GM12878 (cell line): ENCODE data around the gene ACSF3. TPM values are rescaled to one million over a fixed set of nuclear protein-coding genes. Genes with fewer than 3 reads are reported as not detected.

Source experiments
- BCL11A ChIP-seq: IDR thresholded peaks from 2 replicates; pipeline ENCODE4 v1.6.1; 2011; ENCODE audit warnings: low read depth, low read length
- CBFB ChIP-seq: IDR thresholded peaks from 2 replicates; pipeline ENCODE4 v1.6.1; 2016; ENCODE audit warnings: antibody characterized with exemption, low read depth
- CHD4 ChIP-seq: fragments of 200-600 bp; sonication (generic); IDR thresholded peaks from 2 replicates; pipeline ENCODE4 v1.6.1; 2016; ENCODE audit warnings: mild to moderate bottlenecking
- FOS ChIP-seq: IDR thresholded peaks from 3 replicates; pipeline ENCODE4 v1.6.1; 2011; ENCODE audit warnings: borderline replicate concordance; ENCODE audit not compliant: insufficient read length; ENCODE audit errors: extremely low read depth
- GATAD2B ChIP-seq: fragments of 450-650 bp; conservative IDR thresholded peaks from 2 replicates; pipeline ENCODE4 v1.6.1; 2017; ENCODE audit warnings: low read depth, mild to moderate bottlenecking, moderate library complexity
- HDAC6 ChIP-seq: fragments of 200-600 bp; sonication (generic); IDR thresholded peaks from one replicate; pipeline ENCODE4 v1.8.0; 2017; ENCODE audit warnings: antibody characterized with exemption; ENCODE audit not compliant: unreplicated experiment
- MAX ChIP-seq: IDR thresholded peaks from 2 replicates; pipeline ENCODE4 v1.6.1; 2012; ENCODE audit warnings: low read depth, low read length, improper control_type of control experiment
- MEF2B ChIP-seq: fragments of 450-650 bp; IDR thresholded peaks from 2 replicates; pipeline ENCODE4 v1.6.1; 2018; ENCODE audit warnings: mild to moderate bottlenecking, moderate library complexity; ENCODE audit not compliant: partially characterized antibody, poor library complexity, severe bottlenecking
- MLLT1 ChIP-seq: fragments of 450-650 bp; IDR thresholded peaks from 2 replicates; pipeline ENCODE4 v1.6.1; 2016; ENCODE audit warnings: mild to moderate bottlenecking
- NR2C1 ChIP-seq: fragments of 450-650 bp; IDR thresholded peaks from 2 replicates; pipeline ENCODE4 v1.6.1; 2017; ENCODE audit warnings: antibody characterized with exemption, mild to moderate bottlenecking, moderate library complexity
- PAX8 ChIP-seq: fragments of 450-650 bp; IDR thresholded peaks from 2 replicates; pipeline ENCODE4 v1.6.1; 2017; ENCODE audit warnings: mild to moderate bottlenecking, moderate library complexity
- PRDM15 ChIP-seq: fragments of 450-650 bp; formaldehyde crosslinking; IDR thresholded peaks from 2 replicates; pipeline ENCODE4 v1.4.0; 2020; ENCODE audit warnings: mild to moderate bottlenecking, moderate library complexity
- STAT1 ChIP-seq: fragments of 450-650 bp; conservative IDR thresholded peaks from 2 replicates; pipeline ENCODE4 v1.6.1; 2014; ENCODE audit warnings: antibody characterized with exemption, mild to moderate bottlenecking
- TAF1 ChIP-seq: IDR thresholded peaks from 2 replicates; pipeline ENCODE4 v1.6.1; 2011; ENCODE audit warnings: mild to moderate bottlenecking, low read depth, low read length, borderline replicate concordance
- TCF7 ChIP-seq: IDR thresholded peaks from 2 replicates; pipeline ENCODE4 v1.6.1; 2014; ENCODE audit warnings: antibody characterized with exemption, borderline replicate concordance
- ZNF207 ChIP-seq: fragments of 450-650 bp; IDR thresholded peaks from 2 replicates; pipeline ENCODE4 v1.6.1; 2014; ENCODE audit warnings: antibody characterized with exemption, mild to moderate bottlenecking, borderline replicate concordance
- ZNF622 ChIP-seq: fragments of 450-650 bp; IDR thresholded peaks from 2 replicates; pipeline ENCODE4 v1.6.1; 2017; ENCODE audit warnings: mild to moderate bottlenecking, inconsistent platforms
- ZNF687 ChIP-seq: fragments of 450-650 bp; IDR thresholded peaks from 2 replicates; pipeline ENCODE4 v1.6.1; 2017; ENCODE audit warnings: mild to moderate bottlenecking, moderate library complexity
- polyA plus RNA-seq, 11 experiments: library from polyadenylated mRNA; depleted of rRNA in 4 of 11; unstranded in 6 of 11; stranded (reverse) in 5 of 11; fragments of >200 nt; fragmentation: Nextera tagmentation in 4 of 11; fragmentation: Illumina TruSeq in 1 of 11; extraction: Ambion mirVana in 4 of 11; extraction: Trizol in 1 of 11; gene quantifications; 1 replicate in 1 of 11; 2 replicates in 10 of 11; pipeline versions ENCODE4 v1.2.1 to v1.2.3, GENCODE V29; 2011 to 2016; ENCODE audit warnings: inconsistent platforms in 2 of 11, missing spikeins in 2 of 11, low read depth in 1 of 11
- total RNA-seq, 4 experiments: library from RNA; depleted of rRNA in 3 of 4; stranded (reverse); fragments of >200 nt in 3 of 4; fragmentation: Illumina TruSeq in 1 of 4; extraction: Trizol in 1 of 4; gene quantifications; 2 replicates each; pipeline versions ENCODE4 v1.2.1 to v1.2.3, GENCODE V29; 2013 to 2021
- TF ChIP-seq, protein P1 (sequence below): fragments of 450-650 bp; IDR thresholded peaks from 2 replicates; pipeline ENCODE4 v1.6.1; 2017; ENCODE audit warnings: mild to moderate bottlenecking

ACSF3 gene
- total and polyA plus RNA-seq, 10 of the 15 experiments (the other 5 are each of a cell fraction or from before 2014, with no cell fraction given) = 1.0 to 44.4 (median 25.8) TPM

- TF ChIP-seq TCF7 (no peak), NR2C1 (no peak), GATAD2B (no peak), MEF2B (peak; percentile 72), ZNF687 (no peak), TAF1 (no peak), ZNF207 (no peak), MLLT1 (no peak), PAX8 (no peak), PRDM15 (no peak), STAT1 (no peak), MAX (no peak), ZNF622 (no peak), FOS (no peak), HDAC6 (no peak), CBFB (no peak), BCL11A (0 out of 2 replicates have a peak, but pooled peaks have one; percentile 24), CHD4 (no peak)
- TF ChIP-seq, protein P1, sequence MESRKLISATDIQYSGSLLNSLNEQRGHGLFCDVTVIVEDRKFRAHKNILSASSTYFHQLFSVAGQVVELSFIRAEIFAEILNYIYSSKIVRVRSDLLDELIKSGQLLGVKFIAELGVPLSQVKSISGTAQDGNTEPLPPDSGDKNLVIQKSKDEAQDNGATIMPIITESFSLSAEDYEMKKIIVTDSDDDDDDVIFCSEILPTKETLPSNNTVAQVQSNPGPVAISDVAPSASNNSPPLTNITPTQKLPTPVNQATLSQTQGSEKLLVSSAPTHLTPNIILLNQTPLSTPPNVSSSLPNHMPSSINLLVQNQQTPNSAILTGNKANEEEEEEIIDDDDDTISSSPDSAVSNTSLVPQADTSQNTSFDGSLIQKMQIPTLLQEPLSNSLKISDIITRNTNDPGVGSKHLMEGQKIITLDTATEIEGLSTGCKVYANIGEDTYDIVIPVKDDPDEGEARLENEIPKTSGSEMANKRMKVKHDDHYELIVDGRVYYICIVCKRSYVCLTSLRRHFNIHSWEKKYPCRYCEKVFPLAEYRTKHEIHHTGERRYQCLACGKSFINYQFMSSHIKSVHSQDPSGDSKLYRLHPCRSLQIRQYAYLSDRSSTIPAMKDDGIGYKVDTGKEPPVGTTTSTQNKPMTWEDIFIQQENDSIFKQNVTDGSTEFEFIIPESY = no peak
Observed at GRCh38 chr16:89104930-89105571, 11.4 kb downstream of the ACSF3 start (continued).
